NCI-H146 treated with DMSO at 0.1 percent for 48 hours (cell line): ENCODE data around the gene SUSD4.

Experiments
- DNase-seq: peaks from one replicate; lab custom pipeline; 2025; ENCODE audit not compliant: unreplicated experiment; lab: John Stamatoyannopoulos, UW

Gene SUSD4

DNA sequence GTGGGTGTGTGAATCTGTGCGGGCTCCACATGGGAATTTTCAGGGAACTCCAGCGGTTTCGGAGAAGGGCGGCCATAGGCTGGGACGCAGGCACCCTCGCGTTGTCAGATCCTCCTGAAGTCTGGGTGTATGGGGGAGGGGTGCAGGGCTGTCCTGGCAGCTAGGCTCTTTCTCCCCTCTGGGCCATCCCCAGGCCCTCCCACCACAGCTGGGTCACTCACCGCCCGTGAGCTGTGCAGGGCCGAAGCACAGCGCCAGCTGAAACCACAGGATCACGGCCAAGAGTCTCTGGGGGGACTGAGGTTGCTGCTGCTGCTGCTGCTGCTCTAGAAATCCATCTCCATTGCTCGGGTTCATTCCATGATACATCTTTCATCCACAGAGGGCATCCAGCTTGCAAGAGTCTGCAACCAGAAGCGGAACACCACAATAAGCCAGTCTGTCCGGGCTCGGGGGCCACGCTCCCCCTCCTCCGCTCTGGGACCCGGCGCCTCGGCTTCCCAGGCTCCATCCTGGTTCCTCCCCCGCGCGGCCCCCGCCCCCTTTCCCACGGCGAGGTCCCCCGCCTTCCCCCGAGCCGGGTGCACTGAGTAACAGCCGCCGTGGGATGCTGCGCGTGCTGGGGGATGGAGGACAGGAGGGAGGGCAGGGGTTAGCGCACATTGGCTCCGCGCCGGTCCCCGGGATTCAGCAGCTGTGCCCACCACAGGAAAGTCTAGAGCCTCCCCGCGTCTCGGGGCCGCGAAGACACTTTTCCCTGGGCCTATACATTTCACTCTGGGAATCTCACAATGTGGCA, 720 bp downstream of the SUSD4 start:
- DNase-seq: no peak

DNA sequence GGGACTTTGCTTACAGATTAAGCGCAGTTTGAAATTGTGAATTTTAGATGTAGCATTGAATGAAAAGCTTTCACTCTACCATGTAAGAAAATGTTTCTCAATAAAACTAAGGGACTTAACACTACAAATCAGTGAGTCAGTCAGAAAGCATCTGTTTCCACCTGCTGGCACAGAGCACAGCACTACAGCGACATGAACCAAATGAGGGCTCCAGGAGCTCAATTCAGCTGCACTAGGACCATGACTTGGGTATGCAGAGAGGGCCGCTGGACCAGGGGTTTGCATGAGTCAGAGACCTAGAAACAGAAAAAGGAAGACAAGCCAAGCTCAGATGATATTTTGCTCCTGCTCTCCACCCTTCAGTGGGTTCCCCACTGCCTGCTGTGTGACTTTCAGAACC, 5.2 kb downstream of the SUSD4 start:
- no peak for DNase-seq

DNA sequence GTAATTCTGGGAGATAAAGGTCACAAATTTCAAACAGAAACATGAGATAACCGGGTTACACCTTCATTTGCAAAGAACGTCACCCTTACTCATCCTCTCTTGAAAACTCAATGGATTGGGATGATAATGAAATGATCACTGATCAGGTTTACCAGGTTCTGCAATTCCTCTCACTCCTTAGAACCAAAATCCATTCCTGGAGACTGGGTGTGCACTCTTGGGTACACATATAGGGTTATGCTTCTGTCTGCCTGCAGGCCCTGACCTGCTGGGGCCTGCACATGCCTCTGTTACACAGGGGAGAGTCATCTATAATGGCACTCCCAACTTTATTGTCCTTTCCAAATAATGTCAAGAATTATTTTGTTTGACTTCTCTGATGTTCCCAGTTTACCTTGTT, 8.3 kb downstream of the SUSD4 start:
- no peak for DNase-seq

DNA sequence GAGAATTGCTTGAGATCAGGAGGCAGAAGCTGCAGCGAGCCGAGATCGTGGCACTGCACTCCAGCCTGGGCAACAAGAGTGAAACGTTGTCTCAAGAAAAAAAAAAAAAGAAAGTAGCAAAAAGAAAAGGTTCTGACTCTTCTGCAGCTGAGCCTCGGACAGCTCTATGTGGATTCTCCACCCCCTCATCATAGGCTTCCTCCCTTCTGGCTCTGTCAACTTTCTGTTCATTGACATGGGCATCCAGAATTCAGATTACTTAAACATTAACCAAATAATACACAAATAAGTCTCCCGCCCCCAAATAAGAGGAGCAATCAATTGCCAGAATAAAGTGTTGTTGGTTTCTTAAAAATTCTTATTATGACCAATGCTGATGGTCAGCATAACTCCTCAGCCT, 10.0 kb downstream of the SUSD4 start:
- no peak for DNase-seq

DNA sequence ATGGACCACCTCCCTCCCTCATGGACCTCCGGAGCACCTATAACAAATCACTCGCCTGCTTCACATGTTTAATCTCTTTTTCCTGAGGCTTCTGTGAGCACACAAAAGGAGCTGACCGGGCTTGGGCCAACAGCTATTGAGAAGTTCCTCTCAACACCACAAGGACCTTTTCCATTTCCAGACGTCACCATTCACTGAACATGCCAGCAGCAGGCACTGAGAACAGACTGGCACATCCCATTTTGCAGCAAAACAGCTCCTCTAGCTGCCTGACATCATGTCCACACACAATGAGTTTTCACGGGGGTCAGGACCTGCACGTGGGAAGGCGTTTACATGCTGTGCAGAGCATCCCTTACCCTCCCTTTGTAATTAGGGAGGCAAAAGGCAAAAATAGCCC, 11.0 kb downstream of the SUSD4 start:
- no peak for DNase-seq

DNA sequence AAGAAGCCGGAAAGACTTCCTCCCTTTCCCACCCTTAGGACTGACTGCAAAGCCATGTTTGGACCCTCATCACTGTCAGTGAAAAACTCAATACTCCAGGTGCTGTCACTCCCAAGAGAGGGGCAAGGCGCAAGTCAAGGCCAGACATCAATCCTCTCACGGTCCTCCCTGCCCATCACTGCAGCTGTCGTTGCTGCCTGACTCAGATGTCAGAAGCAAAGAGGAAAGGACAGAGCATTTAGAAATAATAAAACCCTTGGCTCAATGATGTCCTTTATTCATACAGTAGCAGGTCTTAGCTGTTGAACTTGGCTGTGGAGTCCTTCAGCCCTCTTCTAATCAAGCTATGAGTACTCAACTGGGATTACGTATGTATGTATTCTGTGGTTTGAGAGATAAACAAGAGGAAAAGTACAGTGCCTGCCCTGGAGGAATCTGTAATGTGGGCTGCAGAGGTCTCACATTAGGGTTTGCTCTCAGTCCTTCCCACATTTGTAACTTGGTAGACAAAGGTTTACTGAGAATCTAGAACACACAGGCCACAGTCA, 13.5 kb downstream of the SUSD4 start:
- DNase-seq: no peak

DNA sequence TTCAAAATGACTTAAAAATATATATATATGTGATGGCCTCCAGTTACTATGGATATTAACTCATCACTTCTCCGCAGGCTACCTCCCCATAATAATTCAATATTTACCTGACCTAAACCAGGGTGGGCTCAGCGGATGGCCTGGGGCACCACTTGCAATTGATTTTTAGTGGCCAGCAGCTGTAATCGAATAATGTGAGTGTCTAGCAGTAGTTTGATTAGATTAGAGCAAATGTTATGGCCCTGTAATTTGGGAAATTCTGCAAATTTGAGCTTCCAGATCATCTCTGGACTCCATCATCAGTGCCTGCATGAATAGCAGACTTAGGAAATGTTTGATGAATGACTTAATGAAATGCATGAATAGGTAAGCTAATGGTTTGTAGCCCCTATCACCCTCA, 14.7 kb downstream of the SUSD4 start:
- DNase-seq: no peak

DNA sequence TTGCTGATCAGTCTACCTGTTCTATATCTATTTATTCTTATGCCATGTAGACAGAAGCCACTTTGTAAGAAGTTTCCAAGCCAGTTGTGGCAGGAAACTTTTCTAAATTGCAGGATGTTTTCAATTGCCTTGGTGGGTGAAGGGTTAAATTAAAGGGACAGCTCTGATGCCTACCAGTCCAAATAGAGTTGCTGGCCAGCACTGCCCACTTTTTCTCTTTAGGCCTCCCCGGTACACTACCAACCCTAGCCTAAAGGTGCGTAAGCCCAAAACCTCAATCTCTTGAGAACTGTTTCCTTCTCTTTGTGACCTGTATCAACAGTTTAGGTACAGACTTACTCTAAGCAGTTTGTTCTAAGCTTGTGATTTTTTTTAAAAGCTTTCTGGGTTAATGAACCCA, 15.5 kb downstream of the SUSD4 start:
- DNase-seq: no peak

DNA sequence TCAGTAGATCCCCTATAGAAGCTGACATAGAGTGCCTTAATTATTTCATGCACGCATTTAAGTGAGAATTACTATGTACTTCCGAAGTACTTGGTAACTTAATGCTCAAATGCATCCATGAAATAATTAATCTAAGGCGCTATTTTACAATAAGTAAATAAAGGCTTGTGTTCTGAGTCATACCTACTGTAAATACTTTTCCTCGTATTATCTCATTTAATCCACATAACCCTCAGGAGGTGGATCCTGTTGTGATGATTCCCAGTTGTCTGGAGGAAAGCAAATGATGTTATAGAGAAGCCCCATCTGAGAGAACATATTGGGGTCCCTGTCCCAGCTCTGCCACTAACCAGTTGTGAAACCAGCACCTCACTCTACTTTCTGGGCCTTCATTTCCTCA, 16.4 kb downstream of the SUSD4 start:
- DNase-seq: no peak

DNA sequence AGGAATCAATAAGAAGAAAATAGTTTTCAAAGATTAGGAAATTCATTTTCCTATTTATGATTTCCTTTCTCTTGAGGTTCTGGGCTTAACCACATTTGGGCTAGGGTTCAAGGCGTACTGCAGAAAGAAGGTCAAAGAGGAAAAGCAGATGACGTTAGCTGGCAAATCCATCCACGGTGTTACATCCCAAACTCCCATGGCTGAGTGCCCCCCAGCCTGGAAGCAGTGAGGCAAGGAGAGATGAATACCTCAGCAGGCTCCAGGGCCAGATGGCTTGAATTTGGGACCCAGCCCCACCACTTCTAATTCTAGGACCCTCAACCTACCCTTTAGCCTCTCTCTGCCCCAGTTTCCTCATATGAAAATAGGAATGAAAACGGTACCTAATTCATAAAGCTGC, 17.7 kb downstream of the SUSD4 start:
- no peak for DNase-seq

DNA sequence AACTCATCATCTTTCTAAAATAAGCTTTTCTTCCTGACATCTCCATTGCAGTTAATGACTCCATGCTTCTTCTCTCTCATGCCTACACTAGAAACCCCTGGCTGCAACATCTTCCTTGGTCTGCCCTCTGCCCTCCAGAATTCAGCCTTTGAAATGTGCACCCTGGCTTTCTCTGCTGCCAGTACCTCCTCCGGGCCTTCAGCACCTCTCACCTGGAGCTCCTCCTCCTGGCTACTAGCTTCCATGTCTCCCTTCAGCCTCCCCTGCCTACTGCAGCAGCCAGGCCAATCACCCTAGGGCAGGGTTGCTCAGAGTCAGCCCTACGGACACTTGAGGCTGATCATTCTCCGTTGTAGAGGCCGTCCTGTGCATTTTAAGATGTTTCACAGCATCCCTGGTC, 18.3 kb downstream of the SUSD4 start:
- no peak for DNase-seq

DNA sequence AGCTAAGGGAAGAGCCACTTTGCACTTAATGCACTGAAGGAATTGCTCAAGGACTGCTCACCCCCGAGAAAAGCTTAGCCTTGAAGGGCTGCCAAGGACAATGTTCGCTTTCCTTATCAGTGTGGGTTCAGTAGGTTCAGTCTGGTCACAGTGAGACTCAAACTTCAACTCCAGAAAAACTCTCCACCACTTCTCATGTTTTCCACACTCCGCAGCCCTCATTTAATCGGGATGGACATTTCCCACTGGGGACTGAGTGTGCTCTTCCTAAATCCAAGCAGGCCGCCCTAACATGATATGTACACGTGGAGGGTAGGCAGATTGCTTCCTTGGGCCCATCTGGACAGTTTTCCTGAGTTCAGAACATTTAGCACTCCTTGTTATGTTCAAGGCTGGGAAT, 19.5 kb downstream of the SUSD4 start:
- DNase-seq: no peak

DNA sequence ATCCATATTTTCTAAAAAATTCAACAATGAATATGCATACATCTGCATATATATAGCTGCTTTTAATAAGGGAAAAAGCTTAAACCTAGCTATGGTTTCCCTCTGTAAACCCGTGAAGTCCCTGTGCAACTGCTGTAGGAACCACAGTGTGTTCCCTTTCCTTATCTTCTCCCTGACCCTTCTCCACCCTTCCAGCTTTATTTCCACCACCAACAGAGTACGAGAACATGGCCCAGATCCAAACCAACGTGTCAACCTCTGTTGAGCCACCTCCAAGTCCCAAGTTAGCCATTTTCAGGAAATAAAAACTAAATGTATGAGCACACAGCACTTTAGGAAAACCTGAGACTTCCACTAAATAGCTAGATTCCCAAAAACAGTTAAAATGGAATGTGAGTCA, 20.3 kb downstream of the SUSD4 start:
- no peak for DNase-seq

DNA sequence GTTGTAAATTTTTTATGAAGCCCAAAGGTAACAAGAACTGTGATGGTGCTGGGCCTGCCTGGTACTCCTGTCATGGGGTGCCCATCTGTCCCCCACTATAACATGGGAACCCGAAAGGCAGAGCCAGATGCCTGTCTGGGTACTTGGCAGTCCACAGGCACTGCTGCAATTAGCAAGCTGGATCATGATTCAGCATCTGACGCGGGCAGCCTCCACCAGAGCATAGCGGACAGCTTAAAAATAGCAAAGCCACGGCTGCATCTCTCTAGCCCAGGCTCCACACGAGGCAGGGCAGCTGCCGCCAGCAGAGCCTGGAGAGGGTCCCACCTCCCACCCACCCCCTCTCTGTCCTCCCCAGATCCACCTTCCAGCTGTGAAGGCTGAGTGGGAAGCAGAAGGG, 22.9 kb downstream of the SUSD4 start:
- no peak for DNase-seq

DNA sequence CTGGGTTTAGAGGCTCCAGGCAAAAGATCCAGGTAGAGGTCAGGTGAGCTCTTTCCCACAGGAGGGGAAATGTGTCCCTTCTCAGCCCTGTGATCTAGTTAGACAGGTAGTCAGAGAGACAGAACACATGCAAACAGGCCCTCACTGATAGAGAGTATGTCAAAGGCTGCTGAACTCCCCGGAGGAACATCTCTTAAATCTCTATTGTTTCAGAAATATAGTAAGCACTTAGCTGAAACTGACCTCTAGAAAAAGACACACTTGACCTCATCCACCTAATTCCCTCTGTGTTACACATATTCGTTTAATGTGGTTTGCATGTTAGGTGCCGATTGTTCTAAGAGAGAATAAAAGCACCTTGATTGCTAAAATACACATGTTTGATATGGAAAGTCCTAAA, 23.3 kb downstream of the SUSD4 start:
- DNase-seq: no peak

DNA sequence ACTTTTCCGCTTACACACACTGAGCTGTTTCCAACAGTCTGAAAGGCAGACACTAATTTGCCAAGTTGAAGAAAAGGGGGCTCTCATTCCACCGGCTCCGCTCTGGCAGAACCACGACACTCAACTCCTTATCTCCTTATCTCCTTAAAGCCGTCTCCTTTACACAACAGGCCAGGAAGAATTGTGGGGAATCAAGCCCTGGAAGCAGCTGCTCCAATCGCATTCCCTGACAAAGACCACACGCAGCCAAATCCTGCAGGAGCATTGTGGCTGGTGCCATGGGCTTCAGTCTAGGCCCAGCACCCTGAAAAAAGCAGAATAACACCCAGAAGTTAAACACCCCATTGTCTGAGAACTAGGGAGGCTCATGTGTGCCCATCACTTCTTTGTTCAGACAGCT, 24.1 kb downstream of the SUSD4 start:
- DNase-seq: no peak

DNA sequence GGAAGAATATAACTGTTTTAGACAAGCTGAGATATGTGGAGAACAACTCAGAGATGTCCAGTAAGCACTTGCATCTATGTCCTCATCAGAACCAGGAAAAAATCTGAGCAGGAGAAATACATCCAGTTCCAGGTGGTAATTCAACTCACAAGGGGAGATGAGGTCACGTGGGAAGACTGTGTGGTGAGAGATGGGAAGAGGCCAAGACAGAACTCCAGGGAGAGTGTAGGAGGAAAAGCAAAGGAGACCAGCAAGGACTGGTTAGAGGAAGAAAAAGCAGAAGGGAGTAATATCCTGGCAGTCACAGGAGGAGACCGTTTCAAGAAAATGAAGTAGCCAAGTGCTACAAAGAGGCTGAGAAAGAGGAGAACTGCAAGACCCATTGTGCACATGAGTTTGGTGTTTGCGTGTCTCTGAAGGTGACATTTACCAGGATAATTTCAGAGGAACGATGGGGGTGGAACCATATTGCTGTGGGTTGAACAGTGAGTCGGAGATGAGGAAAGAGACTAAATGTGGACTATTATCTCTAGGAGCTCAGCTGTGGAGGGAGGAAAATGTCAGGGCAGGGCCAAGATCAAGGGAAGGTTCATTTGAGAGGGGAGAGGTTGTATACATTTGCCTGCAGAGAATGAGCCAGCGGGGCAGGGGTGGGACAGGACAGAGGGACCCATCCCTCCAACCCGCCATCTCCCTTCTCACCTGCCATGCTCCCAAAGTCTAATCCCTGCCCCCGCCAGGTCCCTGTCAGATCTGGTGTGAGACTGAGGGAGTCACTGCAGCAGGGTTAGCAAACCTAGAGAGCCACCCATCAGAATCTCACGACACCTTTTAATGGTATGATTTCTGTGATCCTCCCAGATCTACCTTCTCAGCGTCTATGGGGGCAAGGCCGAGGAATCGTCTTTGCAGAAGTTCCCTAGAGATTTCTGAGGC, 24.9 kb downstream of the SUSD4 start:
- no peak for DNase-seq

DNA sequence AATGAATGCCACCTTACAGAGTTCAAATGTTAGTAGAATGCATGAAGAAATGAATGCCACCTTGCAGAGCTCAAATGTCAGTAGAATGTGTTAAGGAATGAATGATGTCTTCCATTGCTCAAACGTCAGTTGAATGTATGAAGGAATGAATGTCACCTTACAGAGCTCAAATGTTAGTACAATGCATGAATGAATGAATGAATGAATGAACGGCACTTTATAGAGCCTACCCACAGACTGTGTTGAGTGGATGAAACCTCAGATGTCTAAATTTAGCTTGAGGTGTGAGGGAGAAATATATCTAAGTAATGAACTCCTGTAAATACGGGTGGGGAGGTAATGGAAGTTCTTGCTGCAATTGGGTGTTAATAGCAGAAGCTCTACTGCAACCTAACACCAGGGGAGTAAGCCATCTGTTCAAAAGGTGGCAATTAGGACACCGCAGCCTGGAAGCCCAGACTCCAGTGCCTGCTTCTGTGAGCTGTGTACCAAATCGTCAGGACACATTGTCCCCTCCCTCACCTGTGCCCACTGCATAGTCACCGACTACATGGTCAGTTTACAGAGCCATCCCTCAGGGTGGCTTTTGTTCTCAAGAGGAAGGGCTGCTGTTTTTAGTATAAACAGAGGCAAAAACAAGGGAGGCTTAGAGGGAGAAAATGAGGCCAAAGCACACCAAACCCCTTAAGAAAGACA, 26.7 kb downstream of the SUSD4 start:
- DNase-seq: no peak

DNA sequence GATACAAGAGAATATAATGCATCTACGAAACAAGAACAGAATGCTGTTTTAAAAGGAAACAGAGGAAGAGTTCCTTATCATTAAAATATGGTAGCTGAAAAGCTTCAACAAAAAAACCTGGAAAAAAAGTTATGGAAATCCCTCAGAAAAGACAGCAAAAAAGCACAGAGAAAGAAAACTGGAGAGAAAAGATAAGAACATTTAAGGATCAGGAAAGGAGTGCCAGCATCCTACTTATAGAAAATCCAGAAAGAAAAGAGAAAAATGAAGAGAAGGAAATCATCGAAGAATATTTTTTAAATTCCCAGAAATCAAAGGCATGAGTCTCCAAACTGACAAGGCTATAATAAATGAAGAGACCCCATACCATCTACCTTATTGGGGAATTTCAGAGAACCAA, 29.8 kb downstream of the SUSD4 start:
- DNase-seq: no peak

DNA sequence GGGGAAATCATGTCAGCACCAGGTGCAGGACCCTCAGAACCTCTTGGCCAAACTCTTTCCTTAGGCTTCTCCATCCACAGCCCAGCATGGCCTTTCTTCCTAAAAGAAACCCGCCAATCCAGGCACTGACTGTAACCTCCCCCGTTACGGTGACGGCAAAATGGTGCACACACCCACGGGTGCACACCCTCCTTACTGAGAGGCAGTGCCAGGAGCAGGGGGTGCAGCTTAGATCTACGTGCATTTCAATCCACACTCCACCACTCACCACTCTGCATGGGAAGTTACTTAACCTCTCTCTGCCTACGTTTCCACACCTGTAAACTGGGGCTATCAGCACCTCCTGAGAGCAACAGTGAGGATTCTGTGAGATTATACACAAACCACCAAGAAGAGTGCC, 31.0 kb downstream of the SUSD4 start:
- no peak for DNase-seq

DNA sequence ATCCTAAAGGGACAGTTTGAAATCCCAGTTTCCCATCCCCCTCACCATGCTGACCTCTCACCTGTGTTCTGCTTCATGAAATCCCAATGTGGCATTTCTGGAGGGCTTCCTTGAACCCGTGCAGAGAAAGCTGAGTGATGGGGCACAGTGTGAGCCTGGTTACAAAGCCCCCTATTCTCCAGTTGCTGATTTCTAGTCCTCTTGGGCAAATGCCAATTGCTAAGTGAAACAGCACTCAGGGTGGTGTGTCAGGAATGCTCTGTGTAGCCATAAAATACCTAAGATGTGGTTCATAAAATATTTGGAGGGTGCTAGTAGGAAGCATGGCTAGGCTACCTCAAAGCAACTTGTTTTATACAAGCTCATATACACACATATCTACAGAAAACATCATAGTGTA, 32.0 kb downstream of the SUSD4 start:
- DNase-seq: no peak

DNA sequence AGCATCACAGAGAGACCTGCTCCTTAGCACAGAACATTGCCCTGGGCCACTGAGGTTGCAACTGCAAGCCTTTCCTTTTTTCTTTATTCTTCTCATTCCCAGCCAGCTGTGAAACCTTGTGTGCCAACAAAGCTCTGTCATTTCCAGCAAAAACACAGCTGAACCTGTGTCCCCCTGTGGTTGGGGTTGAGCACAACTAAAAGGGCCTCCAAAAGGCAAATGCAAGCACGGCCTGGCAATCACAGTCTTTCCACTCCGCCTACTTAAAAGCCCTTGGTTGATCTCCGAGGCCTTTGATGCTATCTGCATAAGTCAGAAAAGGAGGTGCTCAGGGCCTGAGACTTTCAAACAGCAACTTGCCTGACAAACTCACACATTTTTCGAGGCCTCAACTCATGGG, 32.7 kb downstream of the SUSD4 start:
- DNase-seq: no peak
